ENCODE data around the gene MYEOV.
A peak's percentile ranks its signal among the peaks of the same experiment; 100 is the strongest.

Gene MYEOV

GRCh38 chr11:69283446-69283845 lies 10.5 kb upstream of the MYEOV start:
- no peaks in the 10 kb centered on the region for H3K4me1 Mint-ChIP-seq
- DNase-seq (ENCODE audit: low spot score in 2 of 2), result no peak
- no peak for ATAC-seq (replicated peaks; ENCODE audit: extremely low read depth, poor library complexity, severe bottlenecking)
- H3K27ac Mint-ChIP-seq (ENCODE audit: low read depth), result no peak overlapping the region
- H3K4me3 Mint-ChIP-seq, result no peak overlapping the region
- no peaks in the 10 kb centered on the region for H3K9me3 Mint-ChIP-seq
- peaks cover 21% of the 10 kb centered on the region for H3K27me3 Mint-ChIP-seq
- H3K36me3 Mint-ChIP-seq (ENCODE audit: insufficient read depth), result no peaks in the 10 kb centered on the region

- Mint-ChIP-seq H3K9me3 (no peaks in the 10 kb centered on the region), H3K4me3 (no peak overlapping the region), H3K27me3 (peaks cover 21% of the 10 kb centered on the region), H3K36me3 (ENCODE audit: insufficient read depth) (no peaks in the 10 kb centered on the region), H3K27ac (ENCODE audit: low read depth) (no peak overlapping the region), H3K4me1 (no peaks in the 10 kb centered on the region)
- no peak for ATAC-seq (replicated peaks; ENCODE audit: extremely low read depth, poor library complexity, severe bottlenecking)
- no peak for DNase-seq (ENCODE audit: low spot score in 2 of 2)
Measured at GRCh38 chr11:69284081-69284511, 9.9 kb upstream of the MYEOV start.

GRCh38 chr11:69285091-69285490 lies 8.9 kb upstream of the MYEOV start:
- no peak overlapping the region for H3K27ac Mint-ChIP-seq (ENCODE audit: low read depth)

GRCh38 chr11:69285766-69286165 lies 8.2 kb upstream of the MYEOV start:
- H3K36me3 Mint-ChIP-seq (ENCODE audit: insufficient read depth), result no peaks in the 10 kb centered on the region
- H3K27ac Mint-ChIP-seq (ENCODE audit: low read depth), result no peak overlapping the region
- no peaks in the 10 kb centered on the region for H3K9me3 Mint-ChIP-seq
- DNase-seq (ENCODE audit: low spot score in 2 of 2), result no peak
- no peak for ATAC-seq (replicated peaks; ENCODE audit: extremely low read depth, poor library complexity, severe bottlenecking)
- H3K4me1 Mint-ChIP-seq, result no peaks in the 10 kb centered on the region
- H3K27me3 Mint-ChIP-seq, result peaks cover 21% of the 10 kb centered on the region
- no peak overlapping the region for H3K4me3 Mint-ChIP-seq

More at GRCh38 chr11:69285091-69285490, 8.9 kb upstream of the MYEOV start:
- DNase-seq (ENCODE audit: low spot score in 2 of 2), result no peak
- peaks cover 21% of the 10 kb centered on the region for H3K27me3 Mint-ChIP-seq
- no peaks in the 10 kb centered on the region for H3K36me3 Mint-ChIP-seq (ENCODE audit: insufficient read depth)
- ATAC-seq (replicated peaks; ENCODE audit: extremely low read depth, poor library complexity, severe bottlenecking), result no peak
- H3K4me1 Mint-ChIP-seq, result no peaks in the 10 kb centered on the region
- no peak overlapping the region for H3K4me3 Mint-ChIP-seq
- no peaks in the 10 kb centered on the region for H3K9me3 Mint-ChIP-seq

- DNase-seq (ENCODE audit: low spot score in 2 of 2) (no peak), ATAC-seq (replicated peaks; ENCODE audit: extremely low read depth, poor library complexity, severe bottlenecking) (no peak)
- Mint-ChIP-seq H3K27me3 (peaks cover 21% of the 10 kb centered on the region), H3K27ac (ENCODE audit: low read depth) (no peak overlapping the region), H3K36me3 (ENCODE audit: insufficient read depth) (no peaks in the 10 kb centered on the region), H3K4me3 (no peak overlapping the region), H3K9me3 (no peaks in the 10 kb centered on the region), H3K4me1 (no peaks in the 10 kb centered on the region)
Measured at GRCh38 chr11:69286374-69287371, 7.3 kb upstream of the MYEOV start.

GRCh38 chr11:69287968-69288882 lies 5.7 kb upstream of the MYEOV start:
- H3K4me3 Mint-ChIP-seq, result no peak overlapping the region
- DNase-seq (ENCODE audit: low spot score in 2 of 2) (no peak), ATAC-seq (replicated peaks; ENCODE audit: extremely low read depth, poor library complexity, severe bottlenecking) (no peak)
- H3K4me1 Mint-ChIP-seq, result no peaks in the 10 kb centered on the region
- H3K27ac Mint-ChIP-seq (ENCODE audit: low read depth), result no peak overlapping the region
- no peaks in the 10 kb centered on the region for H3K36me3 Mint-ChIP-seq (ENCODE audit: insufficient read depth)
- H3K27me3 Mint-ChIP-seq, result peaks cover 21% of the 10 kb centered on the region
- H3K9me3 Mint-ChIP-seq, result no peaks in the 10 kb centered on the region

GRCh38 chr11:69288883-69289242 lies 5.1 kb upstream of the MYEOV start:
- H3K27me3 Mint-ChIP-seq, result peaks cover 21% of the 10 kb centered on the region
- H3K27ac Mint-ChIP-seq (ENCODE audit: low read depth), result no peak overlapping the region
- no peaks in the 10 kb centered on the region for H3K9me3 Mint-ChIP-seq
- H3K4me1 Mint-ChIP-seq, result no peaks in the 10 kb centered on the region
- H3K36me3 Mint-ChIP-seq (ENCODE audit: insufficient read depth), result no peaks in the 10 kb centered on the region
- no peak for DNase-seq (ENCODE audit: low spot score in 2 of 2)
- H3K4me3 Mint-ChIP-seq, result no peak overlapping the region
- ATAC-seq (replicated peaks; ENCODE audit: extremely low read depth, poor library complexity, severe bottlenecking), result no peak

- H3K27me3 Mint-ChIP-seq, result peaks cover 7% of the 10 kb centered on the region
- H3K4me1 Mint-ChIP-seq, result peaks cover 6% of the 10 kb centered on the region
- H3K27ac Mint-ChIP-seq (ENCODE audit: low read depth), result no peak overlapping the region
- no peak overlapping the region for H3K4me3 Mint-ChIP-seq
- DNase-seq (ENCODE audit: low spot score in 2 of 2) (no peak), ATAC-seq (replicated peaks; ENCODE audit: extremely low read depth, poor library complexity, severe bottlenecking) (no peak)
- no peaks in the 10 kb centered on the region for H3K9me3 Mint-ChIP-seq
- H3K36me3 Mint-ChIP-seq (ENCODE audit: insufficient read depth), result no peaks in the 10 kb centered on the region
Measured at GRCh38 chr11:69290806-69291205, 3.1 kb upstream of the MYEOV start.

GRCh38 chr11:69291459-69292110 lies 2.4 kb upstream of the MYEOV start:
- no peak for DNase-seq (ENCODE audit: low spot score in 2 of 2)
- H3K27ac Mint-ChIP-seq (ENCODE audit: low read depth), result no peak overlapping the region

GRCh38 chr11:69292221-69292648 lies 1.7 kb upstream of the MYEOV start:
- H3K4me1 Mint-ChIP-seq, result peaks cover 17% of the 10 kb centered on the region
- no peaks in the 10 kb centered on the region for H3K9me3 Mint-ChIP-seq
- DNase-seq (ENCODE audit: low spot score in 2 of 2) (peak; percentile 26 to 43), ATAC-seq (replicated peaks; ENCODE audit: extremely low read depth, poor library complexity, severe bottlenecking) (no peak)
- H3K4me3 Mint-ChIP-seq, result no peak overlapping the region
- peaks cover 4% of the 10 kb centered on the region for H3K36me3 Mint-ChIP-seq (ENCODE audit: insufficient read depth)
- no peak overlapping the region for H3K27ac Mint-ChIP-seq (ENCODE audit: low read depth)
- no peaks in the 10 kb centered on the region for H3K27me3 Mint-ChIP-seq

More at GRCh38 chr11:69291459-69292110, 2.4 kb upstream of the MYEOV start:
- Mint-ChIP-seq H3K9me3 (no peaks in the 10 kb centered on the region), H3K4me1 (peaks cover 10% of the 10 kb centered on the region), H3K4me3 (no peak overlapping the region), H3K36me3 (ENCODE audit: insufficient read depth) (no peaks in the 10 kb centered on the region), H3K27me3 (no peaks in the 10 kb centered on the region)
- no peak for ATAC-seq (replicated peaks; ENCODE audit: extremely low read depth, poor library complexity, severe bottlenecking)

- Mint-ChIP-seq H3K27ac (ENCODE audit: low read depth) (no peak overlapping the region), H3K9me3 (no peaks in the 10 kb centered on the region), H3K4me1 (peaks cover 25% of the 10 kb centered on the region), H3K27me3 (no peaks in the 10 kb centered on the region), H3K36me3 (ENCODE audit: insufficient read depth) (peaks cover 7% of the 10 kb centered on the region), H3K4me3 (no peak overlapping the region)
- ATAC-seq (replicated peaks; ENCODE audit: extremely low read depth, poor library complexity, severe bottlenecking) (no peak), DNase-seq (ENCODE audit: low spot score in 2 of 2) (no peak)
Measured at GRCh38 chr11:69293087-69293486, 868 bp upstream of the MYEOV start.

- no peak overlapping the region for H3K4me3 Mint-ChIP-seq
- peaks cover 7% of the 10 kb centered on the region for H3K36me3 Mint-ChIP-seq (ENCODE audit: insufficient read depth)
- H3K4me1 Mint-ChIP-seq, result peaks cover 37% of the 10 kb centered on the region
- H3K9me3 Mint-ChIP-seq, result no peaks in the 10 kb centered on the region
- ATAC-seq (replicated peaks; ENCODE audit: extremely low read depth, poor library complexity, severe bottlenecking) (no peak), DNase-seq (ENCODE audit: low spot score in 2 of 2) (no peak)
- H3K27me3 Mint-ChIP-seq, result no peaks in the 10 kb centered on the region
- H3K27ac Mint-ChIP-seq (ENCODE audit: low read depth), result no peak overlapping the region
Measured at GRCh38 chr11:69294571-69295078, 670 bp downstream of the MYEOV start.

All from central memory CD8-positive, alpha-beta T cell (primary cell).